Calu3 (cell line): ENCODE results near the gene TRIP6. TPM values are rescaled to one million over a fixed set of nuclear protein-coding genes. Genes with fewer than 3 reads are reported as not detected.

ENCODE experiments used
- BruUV-seq: library from RNA; stranded (reverse); fragments of 400-500 nt; replicated peaks from 2 replicates; lab custom pipeline; 2021; lab: Mats Ljungman, UMichigan
- CTCF ChIA-PET: fragments of 300-600 bp; sonication (Branson Sonifier 250); formaldehyde crosslinking; loops from one replicate; lab custom pipeline; 2022; ENCODE audit warnings: antibody characterized with exemption; lab: Charles Lee
- DNase-seq: peaks from one replicate; pipeline ENCODE4 v3.0.0; 2022
- H3K27ac Mint-ChIP-seq: one replicate; pipeline ENCODE4 v1.8.0; 2022; ENCODE audit warnings: mixed read lengths; ENCODE audit not compliant: unreplicated experiment
- H3K27me3 Mint-ChIP-seq: one replicate; pipeline ENCODE4 v1.8.0; 2022; ENCODE audit warnings: mixed read lengths; ENCODE audit not compliant: unreplicated experiment
- H3K36me3 Mint-ChIP-seq: one replicate; pipeline ENCODE4 v1.8.0; 2022; ENCODE audit warnings: mild to moderate bottlenecking, moderate library complexity, mixed read lengths; ENCODE audit not compliant: insufficient read depth, unreplicated experiment
- H3K4me1 Mint-ChIP-seq: one replicate; pipeline ENCODE4 v1.8.0; 2022; ENCODE audit warnings: mild to moderate bottlenecking, low read depth, mixed read lengths; ENCODE audit not compliant: unreplicated experiment
- H3K4me3 Mint-ChIP-seq: one replicate; pipeline ENCODE4 v1.8.0; 2022; ENCODE audit warnings: mild to moderate bottlenecking, low read depth, moderate library complexity, mixed read lengths; ENCODE audit not compliant: unreplicated experiment
- H3K9me3 Mint-ChIP-seq: one replicate; pipeline ENCODE4 v1.8.0; 2022; ENCODE audit warnings: low read depth, mixed read lengths; ENCODE audit not compliant: unreplicated experiment
- CTCF ChIP-seq: fragments of 200-600 bp; IDR thresholded peaks from one replicate; pipeline ENCODE4 v1.8.0; 2022; ENCODE audit warnings: antibody characterized with exemption; ENCODE audit not compliant: unreplicated experiment
- intact Hi-C: fragments of 100-400 bp; cut with micrococcal nuclease; formaldehyde crosslinking; loops from one replicate; pipeline ENCODE4 v1.10.0; 2022; ENCODE audit not compliant: unreplicated experiment
- total RNA-seq: library from RNA; stranded (reverse); gene quantifications from 2 replicates; pipeline ENCODE4 v1.2.3, GENCODE V29; 2022

TRIP6 gene
- total RNA-seq, 1 experiment from 2014 or later, result 50.0 TPM

- H3K36me3 Mint-ChIP-seq, result peaks cover 31% of the 10 kb centered on the region
- CTCF ChIA-PET, result no interaction called here
- no peak overlapping the region for H3K4me3 Mint-ChIP-seq
- no peak overlapping the region for H3K27ac Mint-ChIP-seq
- no peaks in the 10 kb centered on the region for H3K9me3 Mint-ChIP-seq
- intact Hi-C loops, result no loop called here
- no TSS peak for BruUV-seq
- no peak for TF ChIP-seq CTCF
- no peaks in the 10 kb centered on the region for H3K4me1 Mint-ChIP-seq
- no peaks in the 10 kb centered on the region for H3K27me3 Mint-ChIP-seq
- no peak for DNase-seq
Observed at GRCh38 chr7:100855515-100855914, 11.7 kb upstream of the TRIP6 start.

GRCh38 chr7:100856871-100857282 lies 10.3 kb upstream of the TRIP6 start:
- no peaks in the 10 kb centered on the region for H3K27me3 Mint-ChIP-seq
- DNase-seq, result no peak
- H3K4me3 Mint-ChIP-seq, result no peak overlapping the region
- H3K9me3 Mint-ChIP-seq, result no peaks in the 10 kb centered on the region
- intact Hi-C loops, result no loop called here
- CTCF ChIA-PET, result interaction anchor here (0.7 kb wide), 1 partner anchor 376 kb away, joined by 3 read pairs; no protein-coding TSS in a partner anchor
- TF ChIP-seq CTCF, result no peak
- peaks cover 38% of the 10 kb centered on the region for H3K36me3 Mint-ChIP-seq
- BruUV-seq, result no TSS peak
- no peak overlapping the region for H3K27ac Mint-ChIP-seq
- H3K4me1 Mint-ChIP-seq, result no peaks in the 10 kb centered on the region

- no peak for TF ChIP-seq CTCF
- BruUV-seq, result no TSS peak
- no peaks in the 10 kb centered on the region for H3K27me3 Mint-ChIP-seq
- H3K4me1 Mint-ChIP-seq, result no peaks in the 10 kb centered on the region
- CTCF ChIA-PET, result no interaction called here
- no peak for DNase-seq
- no peak overlapping the region for H3K4me3 Mint-ChIP-seq
- H3K9me3 Mint-ChIP-seq, result no peaks in the 10 kb centered on the region
- no peak overlapping the region for H3K27ac Mint-ChIP-seq
- intact Hi-C loops, result no loop called here
- peaks cover 24% of the 10 kb centered on the region for H3K36me3 Mint-ChIP-seq
Observed at GRCh38 chr7:100859856-100860255, 7.3 kb upstream of the TRIP6 start.

- CTCF ChIA-PET, result no interaction called here
- no TSS peak for BruUV-seq
- peaks cover 20% of the 10 kb centered on the region for H3K36me3 Mint-ChIP-seq
- intact Hi-C loops, result no loop called here
- H3K4me1 Mint-ChIP-seq, result no peaks in the 10 kb centered on the region
- no peaks in the 10 kb centered on the region for H3K27me3 Mint-ChIP-seq
- no peaks in the 10 kb centered on the region for H3K9me3 Mint-ChIP-seq
- no peak overlapping the region for H3K27ac Mint-ChIP-seq
- no peak for DNase-seq
- no peak for TF ChIP-seq CTCF
- H3K4me3 Mint-ChIP-seq, result no peak overlapping the region
Observed at GRCh38 chr7:100860702-100861615, 6.2 kb upstream of the TRIP6 start.
